ENCODE data around the gene CCNDBP1. TPM values are rescaled to one million over a fixed set of nuclear protein-coding genes. Genes with fewer than 3 reads are reported as not detected.

Gene CCNDBP1
- total and polyA plus RNA-seq, 10 donors = 54.6 to 99.2 (median 68.4) TPM

DNA sequence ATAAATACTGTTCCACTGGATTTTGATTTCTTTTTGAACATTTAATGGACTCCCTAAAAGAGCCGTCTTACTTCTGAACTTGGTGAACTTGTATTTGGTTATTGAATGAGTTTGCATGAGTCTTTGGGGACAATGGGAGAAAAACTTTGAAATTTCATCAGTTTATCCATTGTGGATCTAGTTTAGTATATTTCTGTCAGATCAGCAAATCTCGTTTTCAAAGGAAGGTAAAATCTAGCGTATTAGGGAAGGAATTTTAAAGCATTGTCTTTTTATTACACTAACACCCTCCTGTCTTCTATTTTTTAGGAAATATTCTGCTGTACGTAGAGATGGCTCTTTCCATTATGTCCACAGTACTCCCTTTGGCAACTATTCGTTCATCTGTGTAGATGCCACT lies 39.0 kb upstream of the CCNDBP1 start:
- Histone ChIP-seq H3K4me1 (peaks cover 3 to 25% (median 14%) of the 10 kb centered on the region in 6 donors), H3K9me3 (no peaks in the 10 kb centered on the region), H3K27me3 (replicated peaks in 1 of 7) (no peaks in the 10 kb centered on the region), H3K36me3 (peaks cover 0 to 82% (median 32%) of the 10 kb centered on the region in 6 donors), H3K4me3 (no peak overlapping the region), H3K27ac (no peak overlapping the region)
- 93 to 96% (median 95%) methylated on average over 5 of the region's 5 CpGs for WGBS, 5 donors
- intact Hi-C loops (cut with DNase I; ENCODE audit: low total_unique reads) = no loop called here
- DNase-seq = no peak
- no peak for TF ChIP-seq POLR2A (IDR thresholded peaks at IDR 0.05)
- TF ChIP-seq, protein P1, sequence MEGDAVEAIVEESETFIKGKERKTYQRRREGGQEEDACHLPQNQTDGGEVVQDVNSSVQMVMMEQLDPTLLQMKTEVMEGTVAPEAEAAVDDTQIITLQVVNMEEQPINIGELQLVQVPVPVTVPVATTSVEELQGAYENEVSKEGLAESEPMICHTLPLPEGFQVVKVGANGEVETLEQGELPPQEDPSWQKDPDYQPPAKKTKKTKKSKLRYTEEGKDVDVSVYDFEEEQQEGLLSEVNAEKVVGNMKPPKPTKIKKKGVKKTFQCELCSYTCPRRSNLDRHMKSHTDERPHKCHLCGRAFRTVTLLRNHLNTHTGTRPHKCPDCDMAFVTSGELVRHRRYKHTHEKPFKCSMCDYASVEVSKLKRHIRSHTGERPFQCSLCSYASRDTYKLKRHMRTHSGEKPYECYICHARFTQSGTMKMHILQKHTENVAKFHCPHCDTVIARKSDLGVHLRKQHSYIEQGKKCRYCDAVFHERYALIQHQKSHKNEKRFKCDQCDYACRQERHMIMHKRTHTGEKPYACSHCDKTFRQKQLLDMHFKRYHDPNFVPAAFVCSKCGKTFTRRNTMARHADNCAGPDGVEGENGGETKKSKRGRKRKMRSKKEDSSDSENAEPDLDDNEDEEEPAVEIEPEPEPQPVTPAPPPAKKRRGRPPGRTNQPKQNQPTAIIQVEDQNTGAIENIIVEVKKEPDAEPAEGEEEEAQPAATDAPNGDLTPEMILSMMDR (IDR thresholded peaks at IDR 0.05 in 8 of 11, conservative IDR thresholded peaks at IDR 0.05 in 3 of 11) = no peak
- TF ChIP-seq POLR2AphosphoS5 (IDR thresholded peaks at IDR 0.05) = no peak

GRCh38 chr15:43150191-43150929 lies 34.8 kb upstream of the CCNDBP1 start:
- no peak for DNase-seq
- Histone ChIP-seq H3K9me3 (no peaks in the 10 kb centered on the region), H3K27me3 (replicated peaks in 1 of 7) (no peaks in the 10 kb centered on the region), H3K4me1 (peaks cover 0 to 22% (median 0%) of the 10 kb centered on the region in 6 donors), H3K27ac (no peak overlapping the region), H3K36me3 (peaks cover 4 to 100% (median 55%) of the 10 kb centered on the region in 6 donors), H3K4me3 (no peak overlapping the region)
- WGBS, 5 donors = 81 to 87% (median 86%) methylated on average over 5 of the region's 5 CpGs
- TF ChIP-seq POLR2AphosphoS5 (IDR thresholded peaks at IDR 0.05) (no peak), POLR2A (IDR thresholded peaks at IDR 0.05) (no peak)
- TF ChIP-seq, protein P1 (IDR thresholded peaks at IDR 0.05 in 8 of 11, conservative IDR thresholded peaks at IDR 0.05 in 3 of 11) = no peak
- intact Hi-C loops (cut with DNase I; ENCODE audit: low total_unique reads) = no loop called here

- WGBS, 5 donors = 70 to 86% (median 77%) methylated on average over 2 of the region's 2 CpGs
- no peak for DNase-seq
- TF ChIP-seq POLR2AphosphoS5 (IDR thresholded peaks at IDR 0.05) (no peak), POLR2A (IDR thresholded peaks at IDR 0.05) (no peak)
- TF ChIP-seq, protein P1 (IDR thresholded peaks at IDR 0.05 in 8 of 11, conservative IDR thresholded peaks at IDR 0.05 in 3 of 11) = no peak
- no peaks in the 10 kb centered on the region for H3K9me3 ChIP-seq
- H3K4me1 ChIP-seq = peaks cover 0 to 22% (median 0%) of the 10 kb centered on the region in 6 donors
- H3K4me3 ChIP-seq = no peak overlapping the region
- H3K27ac ChIP-seq = no peak overlapping the region
- peaks cover 4 to 100% (median 56%) of the 10 kb centered on the region in 6 donors for H3K36me3 ChIP-seq
- no peaks in the 10 kb centered on the region for H3K27me3 ChIP-seq (replicated peaks in 1 of 7)
- intact Hi-C loops (cut with DNase I; ENCODE audit: low total_unique reads) = no loop called here
Measured at GRCh38 chr15:43151688-43152087, 33.5 kb upstream of the CCNDBP1 start.

GRCh38 chr15:43153269-43153668 lies 31.9 kb upstream of the CCNDBP1 start:
- TF ChIP-seq, protein P1 (IDR thresholded peaks at IDR 0.05 in 8 of 11, conservative IDR thresholded peaks at IDR 0.05 in 3 of 11) = no peak
- TF ChIP-seq POLR2AphosphoS5 (IDR thresholded peaks at IDR 0.05) = no peak
- no peak for TF ChIP-seq POLR2A (IDR thresholded peaks at IDR 0.05)
- H3K27me3 ChIP-seq (replicated peaks in 1 of 7) = no peaks in the 10 kb centered on the region
- H3K4me1 ChIP-seq = peaks cover 0 to 22% (median 0%) of the 10 kb centered on the region in 6 donors
- H3K9me3 ChIP-seq = no peaks in the 10 kb centered on the region
- peaks cover 4 to 100% (median 56%) of the 10 kb centered on the region in 6 donors for H3K36me3 ChIP-seq
- no peak overlapping the region for H3K4me3 ChIP-seq
- no peak overlapping the region for H3K27ac ChIP-seq
- intact Hi-C loops (cut with DNase I; ENCODE audit: low total_unique reads) = no loop called here
- DNase-seq = no peak
